Posterior vena cava (tissue), 2 donors: Measurements from ENCODE around the gene OR2B2. TPM values are rescaled to one million over a fixed set of nuclear protein-coding genes. Genes with fewer than 3 reads are reported as not detected.
A peak's percentile ranks its signal among the peaks of the same experiment; 100 is the strongest.
"Not testable (repeated sequence)": the region's sequence is repeated elsewhere in the genome, so short reads cannot be mapped to it uniquely, and the experiment has no call there.

Experiments used
- DNase-seq: peaks from one replicate; pipeline ENCODE4 v3.0.0-alpha.2; 2020; ENCODE audit warnings: low spot score
- intact Hi-C, 2 donors: fragments of 100-400 bp; cut with DNase I; formaldehyde crosslinking; loops; one replicate each; pipeline versions ENCODE4 v1.14.1 to v1.14.2; 2022 to 2023
- long read RNA-seq, 2 donors: library from polyadenylated mRNA; unstranded; transcript quantifications; one replicate each; pipeline ENCODE4 v2.0.0, GENCODE V29; 2020 to 2021
- total RNA-seq, 2 donors: library from RNA; stranded (reverse); fragmentation: NEBNext Ultra II Directional; extraction: Animal tissue kit (Norgen Biotek cat#: 25700); gene quantifications; one replicate each; pipeline ENCODE4 v1.2.1, GENCODE V29; 2021
- donor health status: DM: yes; HTN: yes; CAD: no.
- donor health status: DM: yes; HTN: yes; CAD: no.

The OR2B2 gene
- total RNA-seq = not detected
- long read RNA-seq, donor 1 = 0 reads
- long read RNA-seq, donor 2 = 0 reads

DNA sequence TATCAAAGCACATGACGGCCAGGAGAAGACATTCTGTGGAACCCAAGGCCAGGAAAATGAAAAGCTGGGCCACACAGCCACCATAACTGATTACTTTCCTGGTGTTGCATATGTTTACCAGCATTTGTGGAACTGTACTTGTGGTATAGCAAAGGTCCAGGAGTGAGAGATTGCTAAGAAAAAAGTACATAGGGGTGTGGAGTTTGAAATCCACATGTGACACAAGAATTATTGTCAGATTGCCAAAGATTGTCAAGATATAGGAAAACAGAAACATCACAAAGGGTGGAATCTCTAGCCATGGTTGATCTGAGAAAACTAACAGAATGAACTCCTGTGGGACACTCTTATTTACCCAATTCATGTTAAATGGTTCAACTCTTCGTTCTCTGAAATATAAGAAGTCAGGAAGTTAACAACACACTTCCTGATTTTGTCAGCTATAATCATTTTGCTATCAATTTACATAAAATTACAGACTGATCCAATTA lies at the start of gene OR2B2:
Gene OR2B2, minus strand, starts transcription at position 441 of the 491 bp plus-strand sequence. Its CDS starts 77 bp downstream, at position 364.
- intact Hi-C loops = no loop called here
- DNase-seq = no peak

DNA sequence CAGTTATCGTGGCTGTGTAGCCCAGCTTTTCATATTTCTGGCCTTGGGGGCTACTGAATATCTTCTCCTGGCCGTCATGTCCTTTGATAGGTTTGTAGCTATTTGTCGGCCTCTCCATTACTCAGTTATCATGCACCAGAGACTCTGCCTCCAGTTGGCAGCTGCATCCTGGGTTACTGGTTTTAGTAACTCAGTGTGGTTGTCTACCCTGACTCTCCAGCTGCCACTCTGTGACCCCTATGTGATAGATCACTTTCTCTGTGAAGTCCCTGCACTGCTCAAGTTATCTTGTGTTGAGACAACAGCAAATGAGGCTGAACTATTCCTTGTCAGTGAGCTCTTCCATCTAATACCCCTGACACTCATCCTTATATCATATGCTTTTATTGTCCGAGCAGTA lies 45.3 kb upstream of the OR2B2 start:
- intact Hi-C loops = no loop called here
- no peak for DNase-seq

DNA sequence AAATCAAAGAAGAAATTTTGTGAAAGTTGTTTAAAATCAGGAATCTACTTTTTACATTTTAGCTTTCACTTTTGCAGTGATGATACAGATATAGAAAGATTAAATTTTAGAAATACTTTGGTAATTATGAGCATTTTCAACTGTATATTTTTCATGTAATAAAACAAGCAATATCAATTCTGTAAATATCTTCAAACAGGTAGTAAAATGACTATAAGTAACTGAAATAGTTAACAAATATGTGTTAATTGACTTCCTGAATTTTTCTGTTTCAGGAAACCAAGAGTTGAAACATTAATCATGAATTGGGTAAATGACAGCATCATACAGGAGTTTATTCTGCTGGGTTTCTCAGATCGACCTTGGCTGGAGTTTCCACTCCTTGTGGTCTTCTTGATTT lies 44.7 kb upstream of the OR2B2 start, which contains the start of gene OR2B6:
Gene OR2B6, plus strand, starts transcription at position 301 of the 400 bp plus-strand sequence. Its CDS starts 0 bp downstream, at position 301.
- DNase-seq = no peak
- intact Hi-C loops = no loop called here

DNA sequence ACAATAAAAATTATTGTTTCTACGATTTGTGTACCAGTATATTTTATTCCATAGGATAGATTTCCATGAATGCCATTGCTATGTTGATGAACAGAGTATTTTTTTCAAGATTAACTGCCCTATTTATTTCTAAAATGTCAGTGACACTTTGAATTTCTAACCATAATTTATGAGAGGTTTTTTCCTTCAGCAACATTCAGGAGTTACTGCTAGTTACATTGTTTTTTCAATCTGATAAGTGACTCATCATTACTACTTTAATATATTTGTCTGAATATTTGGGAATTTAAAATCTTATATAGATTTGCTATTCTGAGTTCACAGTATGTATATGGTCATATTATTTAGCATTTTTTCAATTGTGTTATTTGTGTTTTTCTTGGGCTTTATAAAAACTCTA lies 38.8 kb upstream of the OR2B2 start:
- intact Hi-C loops = no loop called here
- DNase-seq = no peak

DNA sequence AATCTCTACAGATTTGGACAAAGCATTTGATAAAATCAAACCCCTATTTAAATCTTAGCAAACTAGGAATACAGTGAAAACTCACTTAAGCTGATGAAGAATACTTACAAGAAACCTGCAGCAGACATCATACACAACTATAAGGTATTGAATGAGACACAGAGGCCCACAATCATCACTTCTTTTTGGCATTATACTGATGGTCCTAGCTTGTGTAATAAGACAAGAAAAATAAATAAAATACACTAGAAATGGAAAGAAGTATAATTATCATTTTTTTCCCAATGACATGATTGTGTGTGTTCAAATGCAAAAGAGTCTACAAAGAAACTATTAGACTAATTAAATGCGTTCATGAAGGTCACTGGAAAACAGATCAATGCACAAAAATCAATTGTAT lies 36.0 kb upstream of the OR2B2 start:
- intact Hi-C loops = no loop called here
- DNase-seq = no peak

DNA sequence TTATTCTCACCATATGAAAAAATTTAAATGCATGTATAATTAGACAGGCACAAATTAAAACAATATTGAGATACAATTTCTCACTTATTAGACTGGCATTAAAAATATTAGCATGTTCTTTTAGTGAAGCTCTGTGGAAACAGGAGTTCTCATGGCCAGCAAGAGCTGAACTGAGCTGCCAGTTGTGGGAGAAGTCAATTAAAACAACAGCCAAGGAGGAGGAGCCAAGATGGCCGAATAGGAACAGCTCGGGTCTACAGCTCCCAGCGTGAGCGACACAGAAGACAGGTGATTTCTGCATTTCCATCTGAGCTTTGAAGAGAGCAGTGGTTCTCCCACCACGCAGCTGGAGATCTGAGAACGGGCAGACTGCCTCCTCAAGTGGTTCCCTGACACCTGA lies 30.9 kb upstream of the OR2B2 start:
- intact Hi-C loops = not testable (repeated sequence)

DNA sequence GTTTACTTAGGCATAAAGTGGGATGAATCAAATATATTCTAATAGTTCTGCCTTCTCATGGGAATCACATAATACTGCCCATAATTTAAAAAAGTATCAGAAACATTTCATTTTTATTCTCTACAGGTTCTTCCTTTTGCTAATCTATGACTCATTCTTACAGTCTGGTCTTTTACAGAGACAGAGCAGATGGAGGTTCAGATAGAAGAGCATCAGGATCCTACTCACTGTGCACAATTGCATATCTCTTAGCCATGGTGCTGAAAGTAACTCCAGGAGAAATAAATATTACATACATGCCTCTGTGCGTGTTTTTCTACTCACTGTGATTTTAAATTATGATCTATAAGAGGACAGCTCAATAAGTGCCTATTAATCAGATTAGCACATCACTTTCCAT lies 28.6 kb upstream of the OR2B2 start:
- DNase-seq = no peak
- intact Hi-C loops = no loop called here

More for the DNA sequence above, 30.9 kb upstream of the OR2B2 start:
- not testable (repeated sequence) for DNase-seq

DNA sequence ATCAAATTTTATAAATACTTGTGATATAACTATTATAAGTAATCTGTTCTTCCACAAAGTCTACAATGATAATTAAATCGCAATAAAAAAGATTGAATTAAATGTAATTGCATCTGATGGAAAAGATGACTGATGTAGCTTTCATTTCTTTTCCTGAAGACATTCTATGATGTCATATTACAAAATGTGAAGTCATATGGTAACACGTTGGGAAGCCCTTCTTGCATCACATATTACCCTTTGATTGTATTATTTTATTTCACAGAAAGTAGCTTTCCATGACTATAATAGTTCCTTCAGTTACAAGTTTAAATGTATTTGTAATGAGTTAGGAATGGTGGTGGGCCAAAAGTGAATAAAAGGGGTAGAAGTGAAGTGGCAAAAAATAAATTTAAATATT lies 19.0 kb upstream of the OR2B2 start:
- intact Hi-C loops = no loop called here
- DNase-seq = no peak

DNA sequence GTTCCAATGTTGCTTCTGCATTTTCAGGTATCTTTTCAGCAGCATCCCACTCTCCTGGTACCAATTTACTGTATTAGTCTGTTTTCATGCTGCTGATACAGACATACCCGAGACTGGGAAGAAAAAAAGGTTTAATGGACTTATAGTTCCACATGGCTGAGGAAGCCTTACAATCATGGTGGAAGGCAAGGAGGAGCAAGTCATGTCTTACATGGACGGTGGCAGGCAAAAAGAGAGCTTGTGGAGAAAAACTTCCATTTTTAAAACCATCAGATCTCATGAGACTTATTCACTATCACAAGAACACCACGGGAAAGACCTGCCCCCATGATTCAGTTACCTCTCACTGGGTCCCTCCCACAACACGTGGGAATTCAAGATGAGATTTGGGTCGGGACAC lies 17.7 kb upstream of the OR2B2 start:
- DNase-seq, intact Hi-C loops: not testable (repeated sequence)

DNA sequence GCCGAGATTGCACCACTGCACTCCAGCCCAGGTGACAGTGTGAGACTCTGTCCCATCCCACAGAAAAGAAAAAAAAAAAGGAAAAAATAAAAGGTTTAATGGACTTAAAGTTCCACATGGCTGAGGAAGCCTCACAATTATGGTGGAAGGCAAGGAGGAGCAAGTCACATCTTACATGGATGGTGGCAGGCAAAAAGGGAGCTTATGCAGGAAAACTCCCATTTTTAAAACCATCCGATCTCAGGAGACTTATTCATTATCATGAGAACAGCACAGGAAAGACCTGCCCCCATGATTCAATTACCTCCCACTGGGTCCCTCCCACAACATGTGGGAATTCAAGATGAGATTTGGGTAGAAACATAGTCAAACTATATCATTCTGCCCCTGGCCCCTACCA lies 15.8 kb upstream of the OR2B2 start:
- intact Hi-C loops, DNase-seq: not testable (repeated sequence)

DNA sequence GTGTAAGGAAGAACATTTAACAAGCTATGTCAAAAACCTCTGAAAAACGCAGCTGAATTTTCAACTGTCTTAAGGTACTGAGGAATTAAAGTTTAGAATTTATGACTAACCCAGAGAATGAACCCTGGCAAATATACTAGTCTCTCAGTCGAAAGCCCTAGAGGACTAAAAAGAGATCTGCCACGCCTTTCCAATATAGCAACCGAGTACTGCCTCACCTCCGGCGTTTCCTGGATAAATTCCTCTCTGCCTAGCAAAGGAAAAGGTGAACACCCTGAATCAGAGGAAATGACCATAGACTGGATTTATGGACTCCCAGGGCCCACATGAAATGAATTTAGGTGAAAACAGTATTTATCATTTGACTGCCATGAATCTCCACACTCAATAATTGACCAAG lies 12.0 kb upstream of the OR2B2 start:
- no peak for DNase-seq
- intact Hi-C loops = no loop called here

DNA sequence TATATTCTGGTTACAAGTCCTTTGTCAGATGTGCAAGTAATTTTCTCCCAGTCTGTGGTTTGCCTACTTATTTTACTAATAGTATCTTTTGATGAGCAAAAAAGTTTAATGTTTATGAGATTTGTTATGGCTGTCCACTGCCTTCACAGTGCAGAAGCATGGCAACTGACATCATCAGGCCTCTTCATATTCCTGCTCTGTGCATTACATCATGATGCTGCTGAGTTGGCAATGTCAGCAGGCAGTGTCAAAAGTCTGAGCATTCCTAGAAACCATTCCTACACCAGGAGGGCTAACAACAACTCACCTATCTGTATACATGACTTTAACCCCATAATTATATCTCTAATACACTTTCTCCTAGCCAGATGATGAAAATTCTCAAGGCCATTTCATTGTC lies 10.8 kb upstream of the OR2B2 start:
- intact Hi-C loops = no loop called here
- DNase-seq = no peak

DNA sequence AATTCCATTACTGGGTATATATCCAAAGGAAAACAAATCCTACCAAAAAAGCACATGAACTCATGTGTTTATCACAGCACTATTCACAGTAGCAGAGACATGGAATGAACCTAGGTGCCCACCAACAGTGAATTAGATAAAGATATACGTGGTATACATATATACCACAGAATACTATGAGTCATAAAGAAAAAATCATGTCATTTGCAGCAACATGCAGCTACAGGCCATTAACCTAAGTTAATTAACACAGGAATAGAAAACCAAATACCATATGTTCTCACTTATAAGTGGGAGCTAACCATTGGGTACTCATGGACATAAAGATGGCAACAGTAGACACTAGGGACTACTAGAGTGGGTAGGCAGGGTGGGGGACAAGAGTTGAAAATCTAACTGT lies 4.2 kb downstream of the OR2B2 start:
- no peak for DNase-seq
- intact Hi-C loops = no loop called here

DNA sequence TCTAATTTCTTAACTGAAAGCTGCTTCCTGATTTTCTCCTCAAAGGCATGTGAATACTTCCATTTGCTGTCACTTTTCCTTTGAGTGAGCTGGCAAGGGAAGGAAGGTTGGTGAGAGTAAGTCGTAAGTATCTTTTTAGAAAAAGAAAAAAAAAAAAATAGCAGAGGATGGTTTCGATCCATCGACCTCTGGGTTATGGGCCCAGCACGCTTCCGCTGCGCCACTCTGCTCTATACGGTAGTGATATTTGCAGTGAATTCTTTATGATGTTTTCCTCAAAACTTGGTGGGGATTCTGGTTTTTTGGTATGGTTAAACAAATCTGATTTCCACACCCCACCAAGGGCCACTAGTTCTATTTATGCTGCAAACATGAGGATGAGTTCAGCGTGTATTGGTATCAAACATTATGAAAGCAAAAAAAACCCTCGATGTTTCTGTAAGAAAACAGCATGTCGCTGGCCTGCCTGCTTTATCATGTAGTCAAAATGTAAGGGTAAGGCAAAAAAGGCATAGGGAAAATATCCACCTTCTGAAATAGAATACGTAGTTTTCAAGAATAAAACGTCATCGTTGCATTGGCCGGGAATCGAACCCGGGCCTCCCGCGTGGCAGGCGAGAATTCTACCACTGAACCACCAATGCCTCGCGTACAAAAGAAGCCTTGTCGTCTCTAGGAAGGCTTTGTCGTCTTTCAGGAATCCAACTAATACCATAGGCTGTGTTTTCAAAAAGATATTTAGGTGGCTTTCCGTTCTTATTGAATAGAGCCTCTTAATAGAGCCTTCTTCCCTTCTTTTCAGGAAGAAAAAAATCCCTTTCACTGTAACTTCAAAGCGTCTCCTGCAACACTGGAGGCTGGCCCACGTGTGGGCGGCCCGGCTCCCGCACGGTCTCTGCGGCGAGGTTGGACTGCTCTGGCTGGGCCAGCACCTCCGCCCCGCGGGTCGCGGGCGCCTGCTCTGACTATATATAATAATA lies 9.6 kb downstream of the OR2B2 start:
- intact Hi-C loops = no loop called here
- peak; percentile 92 for DNase-seq

DNA sequence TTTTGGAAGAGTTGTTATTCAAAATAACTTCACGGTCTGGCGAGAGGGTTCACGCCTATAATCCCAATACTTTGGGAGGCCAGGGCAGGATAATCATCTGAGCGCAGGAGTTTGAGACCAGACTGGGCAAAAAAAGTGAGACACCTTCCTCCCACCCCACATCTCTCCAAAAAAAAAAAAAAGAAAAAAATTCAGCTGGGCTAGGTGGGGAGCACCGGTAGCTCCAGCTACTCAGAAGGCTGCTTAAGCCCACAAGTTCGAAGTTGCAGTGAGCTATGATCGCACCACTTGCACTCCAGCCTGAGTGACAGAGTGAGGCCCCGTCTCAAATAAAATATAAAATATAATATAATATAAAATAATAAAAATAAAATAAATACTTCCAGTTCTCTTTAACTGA lies 10.4 kb downstream of the OR2B2 start:
- intact Hi-C loops = no loop called here
- no peak for DNase-seq

DNA sequence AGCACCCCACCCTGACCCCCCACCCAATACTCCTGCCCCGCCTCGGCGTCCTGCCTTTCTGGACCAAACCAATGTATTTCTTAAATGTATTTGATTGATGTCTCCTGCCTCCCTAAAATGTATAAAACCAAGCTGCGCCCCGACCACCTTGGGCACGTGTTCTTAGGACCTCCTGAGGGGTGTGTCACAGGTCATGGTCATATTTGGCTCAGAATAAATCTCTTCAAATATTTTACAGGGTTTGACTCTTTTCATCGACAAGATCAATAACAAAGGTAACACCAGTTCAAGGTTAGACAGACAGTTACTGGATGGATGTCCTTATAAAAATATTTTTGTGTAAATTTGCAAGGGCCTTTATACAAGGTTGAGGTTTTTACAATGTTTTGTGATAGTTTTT lies 12.0 kb downstream of the OR2B2 start:
- intact Hi-C loops, DNase-seq: not testable (repeated sequence)

DNA sequence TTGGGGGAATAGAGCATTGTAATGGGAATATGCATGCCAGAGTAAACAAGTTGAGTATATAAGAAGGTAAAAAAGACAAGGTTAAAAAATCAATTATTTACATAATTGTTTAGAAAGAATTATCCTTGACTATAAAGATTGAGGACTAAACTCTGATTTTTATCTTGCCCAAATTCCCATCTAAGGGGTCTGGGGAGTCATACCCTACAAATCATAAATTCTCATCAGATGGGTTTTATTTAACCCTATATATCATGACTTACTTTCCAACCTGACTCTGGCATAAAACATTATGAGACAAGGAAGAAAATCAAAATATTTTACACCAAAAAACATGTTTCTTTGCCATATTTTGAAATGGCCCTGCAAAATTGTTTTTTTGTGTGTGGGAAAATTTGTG lies 12.7 kb downstream of the OR2B2 start:
- no peak for DNase-seq
- intact Hi-C loops = loop anchor here (5.0 to 10.0 kb wide), 3 partner anchors 127 to 722 kb away; no protein-coding TSS in a partner anchor

DNA sequence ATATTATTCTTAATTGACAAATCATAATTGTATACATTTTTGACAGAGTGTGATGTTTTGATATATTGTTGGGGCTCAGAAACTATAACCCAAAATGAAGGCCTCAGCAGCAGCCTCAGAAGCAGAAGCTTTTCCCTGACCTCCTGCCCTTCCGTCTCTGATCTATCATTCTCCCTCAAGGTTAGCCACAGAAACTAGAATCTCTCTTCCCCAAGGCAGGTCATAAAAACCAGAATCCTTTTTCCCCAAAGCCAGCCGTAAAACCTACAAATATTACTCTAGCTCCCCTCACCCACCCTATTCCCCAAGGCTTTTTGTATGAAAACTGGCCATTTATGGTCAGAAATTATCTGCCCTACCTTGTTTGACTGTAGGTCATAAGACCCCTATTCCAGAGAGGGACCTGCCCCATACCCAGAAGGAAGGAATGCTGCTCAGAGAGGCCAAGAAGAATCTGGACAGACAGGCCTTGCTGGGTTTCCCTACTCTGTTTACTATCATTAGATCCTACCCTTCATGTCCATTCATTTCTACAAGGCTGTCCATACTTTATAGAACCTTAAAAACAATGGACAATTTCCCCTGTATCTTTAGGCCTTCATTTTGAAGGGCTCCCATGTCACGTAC lies 14.5 kb downstream of the OR2B2 start:
- no peak for DNase-seq
- intact Hi-C loops = loop anchor here (5.0 to 10.0 kb wide), 3 partner anchors 125 to 720 kb away; no protein-coding TSS in a partner anchor

DNA sequence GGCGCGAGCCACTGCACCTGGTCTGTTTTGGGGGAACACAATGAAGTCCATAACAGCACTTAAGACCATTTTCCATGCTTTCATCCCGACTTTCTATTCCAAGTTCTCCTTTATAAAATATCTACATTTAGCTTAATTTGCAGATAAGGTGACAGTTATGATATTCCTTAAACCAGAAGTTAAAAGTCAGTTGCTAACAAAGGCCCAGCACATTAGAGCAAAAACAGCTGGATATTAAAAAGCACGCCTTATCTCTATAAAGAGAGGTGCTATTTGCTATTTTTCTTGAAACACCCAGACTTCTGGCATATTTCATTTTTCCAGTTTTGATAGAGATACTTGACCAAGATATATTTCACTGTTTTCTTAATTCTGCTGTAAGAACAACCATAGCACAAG lies 15.8 kb downstream of the OR2B2 start:
- DNase-seq = no peak
- intact Hi-C loops = loop anchor here (5.0 to 10.0 kb wide), 3 partner anchors 124 to 719 kb away; no protein-coding TSS in a partner anchor
